Skeletal muscle cell (primary cell): ENCODE data around the gene EIF3K.

Source experiments
- DNase-seq: peaks from one replicate; pipeline ENCODE4 v3.0.0-alpha.2; 2010; ENCODE audit warnings: low read depth
- H3K4me3 ChIP-seq: 2 replicates; pipeline ENCODE4 v1.5.1; 2011; ENCODE audit warnings: low read depth, mild to moderate bottlenecking, control low read depth, low read length, moderate library complexity

EIF3K gene

DNA sequence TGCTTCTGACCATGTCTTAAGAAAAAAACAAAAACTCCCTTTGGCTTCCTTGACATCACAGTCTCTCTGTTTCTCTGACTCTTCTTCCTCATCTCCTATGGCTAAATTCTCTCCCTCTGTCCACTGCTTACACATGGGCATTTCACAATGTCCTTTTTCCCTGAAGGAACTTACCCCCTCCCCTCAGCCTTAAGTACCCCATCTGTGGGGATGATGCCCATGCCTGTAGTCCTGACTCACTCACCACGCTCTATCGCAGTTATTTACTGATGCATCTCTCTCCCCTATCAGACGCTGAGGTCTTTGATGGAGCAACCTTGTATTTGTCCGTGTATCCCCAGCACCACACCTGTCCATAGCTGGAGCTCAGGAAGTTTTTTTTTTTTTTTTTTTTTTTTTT lies 60.9 kb downstream of the EIF3K start:
- no peak overlapping the region for H3K4me3 ChIP-seq
- no peak for DNase-seq

DNA sequence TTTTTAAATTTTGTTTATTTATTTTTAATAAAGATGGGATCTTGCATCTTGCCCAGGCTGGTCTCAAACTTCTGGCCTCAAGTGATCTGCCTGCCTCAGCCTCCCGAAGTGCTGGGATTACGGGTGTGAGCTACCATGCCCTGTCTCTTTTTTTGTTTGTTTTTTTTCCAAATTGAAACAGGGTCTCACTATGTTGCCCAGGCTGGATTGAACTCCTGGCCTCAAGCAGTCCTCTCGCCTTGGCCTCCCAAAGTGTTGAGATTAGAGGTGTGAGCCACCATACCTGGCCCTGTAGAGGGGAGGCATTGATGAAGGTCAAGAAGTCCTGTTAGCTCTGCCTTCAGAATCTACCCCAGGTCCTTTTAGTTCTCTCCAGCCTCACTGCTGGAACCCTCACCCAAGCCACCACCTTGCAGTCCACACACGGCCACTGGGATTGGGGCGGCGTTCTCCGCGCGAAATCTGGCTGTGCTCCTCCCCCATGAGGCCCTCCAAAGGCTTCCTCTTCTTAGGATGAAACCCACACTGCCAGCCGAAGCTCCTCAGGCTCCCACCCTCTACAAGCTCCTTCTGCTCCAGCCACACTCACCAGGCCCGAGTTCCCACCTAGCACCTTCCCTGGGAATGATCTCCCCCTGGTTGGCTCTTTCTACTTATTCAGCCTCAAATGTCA lies 63.3 kb downstream of the EIF3K start:
- DNase-seq = no peak

DNA sequence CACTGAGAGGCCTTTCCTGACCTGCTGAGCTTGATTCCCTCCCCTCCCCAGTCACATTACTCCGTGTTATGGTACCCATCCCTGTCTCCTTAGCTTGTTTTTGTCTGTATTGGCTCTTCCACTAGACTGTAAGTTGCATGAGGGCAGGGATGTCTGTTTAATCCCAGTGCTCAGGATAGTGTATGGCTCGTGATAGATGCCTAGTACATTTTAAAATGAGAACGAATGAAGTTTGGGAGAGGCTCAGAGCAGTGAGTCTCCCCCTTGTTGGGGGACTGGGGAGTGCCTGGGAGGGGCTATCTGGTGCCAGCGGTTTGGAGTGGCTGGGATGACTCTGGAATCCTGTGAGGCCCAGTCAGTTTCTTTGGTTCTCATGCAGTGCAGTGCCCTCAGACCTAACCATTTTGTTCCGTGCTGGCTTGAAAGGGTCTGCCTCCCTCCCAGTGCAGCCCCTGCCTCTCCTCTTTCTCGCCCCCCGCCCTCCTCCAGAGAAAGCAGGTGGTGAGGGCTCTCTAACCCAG lies 63.9 kb downstream of the EIF3K start:
- no peak overlapping the region for H3K4me3 ChIP-seq
- no peak for DNase-seq

More for the DNA sequence above, 63.3 kb downstream of the EIF3K start:
- no peak overlapping the region for H3K4me3 ChIP-seq

DNA sequence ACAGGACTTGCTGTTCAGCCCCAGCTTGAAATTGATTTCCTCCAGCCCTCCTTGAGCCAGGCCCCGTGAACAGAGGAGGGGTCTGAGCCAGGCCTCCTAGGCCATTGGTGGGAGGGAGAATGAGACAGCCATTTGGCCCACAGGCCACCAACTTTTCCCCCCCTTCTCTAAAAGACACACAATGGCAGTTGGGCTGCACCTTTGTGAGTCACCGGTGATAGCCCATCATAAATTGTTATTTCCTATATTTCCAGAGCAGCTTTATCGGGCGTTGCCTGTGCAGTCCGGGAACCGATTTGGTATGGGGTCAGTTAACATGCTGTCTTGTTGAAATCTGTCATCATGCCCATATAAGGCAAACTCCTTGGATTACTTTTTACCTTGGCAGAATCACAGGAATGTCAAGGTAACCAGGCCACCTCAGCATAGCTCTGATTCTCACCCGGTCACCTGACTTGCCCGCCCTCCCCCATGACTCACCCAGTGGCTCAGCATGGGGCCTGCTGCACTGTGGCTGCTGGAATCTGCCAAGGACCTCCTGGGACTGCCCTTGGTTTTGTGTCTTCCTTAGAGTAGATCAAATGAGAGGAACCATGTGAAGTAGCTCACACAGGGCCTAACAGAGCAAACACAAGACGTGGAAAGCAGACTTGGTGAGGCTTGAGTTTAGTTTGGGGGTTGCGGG lies 64.5 kb downstream of the EIF3K start:
- H3K4me3 ChIP-seq = no peak overlapping the region
- peak; percentile 82 for DNase-seq

DNA sequence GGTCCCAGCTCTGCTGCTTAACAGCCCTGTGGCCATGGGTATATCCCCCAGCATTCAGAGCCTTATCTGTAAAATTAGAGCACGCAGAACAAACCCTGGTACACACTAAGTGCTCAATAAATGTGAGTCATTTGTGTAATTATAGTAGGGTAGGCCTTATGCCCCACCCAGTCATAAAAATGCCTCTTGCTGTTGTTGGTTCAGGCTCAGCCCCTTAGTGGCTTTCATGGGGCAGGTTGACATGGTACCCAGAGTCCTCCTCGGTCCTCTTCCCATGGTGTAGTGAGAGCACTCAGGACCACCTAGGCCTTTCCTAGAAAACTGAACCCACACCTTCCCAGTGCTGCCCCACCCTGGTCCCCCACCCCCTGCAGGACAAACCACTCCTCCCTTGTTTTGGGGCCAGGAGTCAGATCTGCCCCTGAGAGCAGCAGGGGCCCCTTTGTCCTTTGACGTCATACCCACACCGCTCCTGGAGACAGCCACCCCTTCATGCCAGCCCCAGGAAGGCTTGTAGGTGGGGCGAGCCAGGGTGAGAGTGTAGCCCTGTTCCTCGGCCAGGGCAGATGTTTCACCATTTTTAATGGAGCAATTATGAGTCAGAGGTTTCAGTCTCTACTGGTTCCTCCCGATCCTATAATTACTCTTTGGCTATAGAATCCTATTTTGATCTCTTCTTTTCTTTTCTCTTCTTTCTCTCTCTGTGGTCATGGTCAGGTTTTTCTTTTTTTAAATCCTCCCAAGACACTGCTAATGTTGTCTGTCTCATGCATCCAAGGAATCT lies 65.3 kb downstream of the EIF3K start:
- no peak overlapping the region for H3K4me3 ChIP-seq
- DNase-seq = peak; percentile 91

DNA sequence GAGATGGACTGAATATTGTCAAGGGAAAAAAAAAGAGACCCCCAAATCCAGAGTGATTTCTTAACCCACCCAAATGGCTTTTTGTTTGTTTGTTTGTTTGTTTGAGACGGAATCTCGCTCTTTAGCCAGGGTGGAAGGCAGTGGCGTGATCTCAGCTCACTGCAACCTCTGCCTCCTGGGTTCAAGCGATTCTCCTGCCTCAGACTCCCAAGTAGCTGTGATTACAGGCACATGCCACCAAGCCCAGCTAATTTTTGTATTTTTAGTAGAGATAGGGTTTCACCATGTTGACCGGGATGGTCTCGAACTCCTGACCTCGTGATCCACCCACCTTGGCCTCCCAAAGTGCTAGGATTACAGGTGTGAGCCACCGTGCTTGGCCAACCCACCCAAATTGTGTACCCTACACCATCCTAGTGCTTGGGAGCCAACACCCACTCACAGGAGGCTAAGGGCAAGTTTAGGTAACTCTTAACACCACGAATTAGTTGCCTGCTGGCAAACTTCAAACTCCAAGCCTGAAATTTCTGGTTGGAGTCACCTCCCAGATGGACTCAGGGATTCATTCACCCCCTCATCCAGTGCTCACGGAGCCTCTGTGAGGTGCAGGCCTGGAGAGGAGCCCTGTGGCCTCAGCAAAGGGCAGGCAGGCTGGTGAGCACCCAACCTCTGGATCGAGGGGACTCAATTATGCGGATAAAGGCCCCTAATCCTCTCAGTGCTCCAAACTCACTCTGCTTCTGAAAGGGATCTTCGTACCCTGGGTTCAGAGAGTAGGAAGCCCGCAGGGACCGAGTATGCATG lies 66.1 kb downstream of the EIF3K start:
- no peak overlapping the region for H3K4me3 ChIP-seq
- no peak for DNase-seq

GRCh38 chr19:38685666-38686529 lies 66.9 kb downstream of the EIF3K start:
- no peak overlapping the region for H3K4me3 ChIP-seq
- no peak for DNase-seq

- H3K4me3 ChIP-seq = no peak overlapping the region
- no peak for DNase-seq
Observed at GRCh38 chr19:38686530-38686888, 67.5 kb downstream of the EIF3K start.
